ENCODE data around the gene ARMS2. TPM values are rescaled to one million over a fixed set of nuclear protein-coding genes. Genes with fewer than 3 reads are reported as not detected.

The ARMS2 gene
- total and polyA plus RNA-seq, 7 experiments from 2014 or later, result not detected

DNA sequence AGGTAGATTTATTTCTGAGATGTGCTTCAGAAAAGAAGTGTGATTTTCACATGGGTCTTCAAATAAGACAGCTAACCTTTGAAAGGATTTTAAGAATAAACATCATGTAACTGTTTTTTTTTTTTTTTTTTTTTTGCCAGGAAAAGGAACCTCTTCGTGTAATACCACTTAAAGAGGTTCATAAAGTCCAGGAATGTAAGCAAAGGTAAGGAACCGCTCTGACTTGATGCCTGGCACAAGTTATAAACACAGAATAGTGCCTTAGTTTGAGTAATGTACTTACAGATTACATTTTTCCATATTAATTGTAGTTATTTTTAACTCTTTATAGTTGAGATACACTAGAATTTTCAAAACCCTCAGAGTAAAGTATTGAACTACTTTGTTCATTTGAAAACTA is 30.4 kb upstream of the ARMS2 start:
- ChIA-PET CTCF (interaction anchor here (0.8 to 1.7 kb wide), 4 partner anchors 11 to 81 kb away, joined by 3 to 11 read pairs (median 4); no protein-coding TSS in a partner anchor), POLR2A (interaction anchor here (0.6 to 0.8 kb wide), 3 partner anchors 31 to 86 kb away, joined by 3 to 4 read pairs (median 3); no protein-coding TSS in a partner anchor)
- peaks cover 24 to 76% (median 66%) of the 10 kb centered on the region in 7 donors for H3K4me1 Mint-ChIP-seq
- H3K9me3 ChIP-seq (ENCODE audit: control insufficient read depth in 2 of 3, low read length in 3 of 3), result no peaks in the 10 kb centered on the region
- H3K27ac ChIP-seq (ENCODE audit: low read depth, low read length), result no peak overlapping the region
- DNase-seq, result no peak
- H3K27me3 Mint-ChIP-seq, result no peaks in the 10 kb centered on the region
- no peak for ATAC-seq
- peaks cover 4 to 32% (median 24%) of the 10 kb centered on the region in 5 donors for H3K36me3 Mint-ChIP-seq
- peaks cover 0 to 1% (median 0%) of the 10 kb centered on the region in 11 donors for H3K9me3 Mint-ChIP-seq
- peaks cover 38 to 44% of the 10 kb centered on the region in 2 donors for H3K4me1 ChIP-seq (ENCODE audit: control insufficient read depth in 2 of 2, insufficient read depth in 2 of 2, low read length in 2 of 2)
- no peak overlapping the region for H3K4me3 ChIP-seq (ENCODE audit: low read length)
- peaks cover 0 to 15% (median 0%) of the 10 kb centered on the region in 3 experiments for H3K36me3 ChIP-seq (ENCODE audit: control insufficient read depth in 2 of 3, insufficient read depth in 3 of 3, low read length in 3 of 3)
- H3K27me3 ChIP-seq (ENCODE audit: control insufficient read depth in 2 of 2, insufficient read depth in 2 of 2, low read length in 2 of 2), result no peaks in the 10 kb centered on the region
- H3K4me3 Mint-ChIP-seq, result no peak overlapping the region
- intact Hi-C loops (cut with micrococcal nuclease), result no loop called here
- H3K27ac Mint-ChIP-seq, result peak overlapping the region in 5 of 9 donors; percentile 15 to 88 (median 18)

GRCh38 chr10:122426829-122427228 is 27.6 kb upstream of the ARMS2 start:
- intact Hi-C loops (cut with micrococcal nuclease), result loop anchor here in 1 of 2 donors (1.0 kb wide), 1 partner anchor 10 kb away; no protein-coding TSS in a partner anchor
- peaks cover 0 to 1% (median 0%) of the 10 kb centered on the region in 11 donors for H3K9me3 Mint-ChIP-seq
- Histone ChIP-seq H3K27ac (ENCODE audit: low read depth, low read length) (peak overlapping the region; percentile 38), H3K9me3 (ENCODE audit: control insufficient read depth in 2 of 3, low read length in 3 of 3) (no peaks in the 10 kb centered on the region), H3K36me3 (ENCODE audit: control insufficient read depth in 2 of 3, insufficient read depth in 3 of 3, low read length in 3 of 3) (peaks cover 6 to 15% (median 8%) of the 10 kb centered on the region in 3 experiments), H3K4me1 (ENCODE audit: control insufficient read depth in 2 of 2, insufficient read depth in 2 of 2, low read length in 2 of 2) (peaks cover 11 to 22% of the 10 kb centered on the region in 2 donors), H3K4me3 (ENCODE audit: low read length) (no peak overlapping the region), H3K27me3 (ENCODE audit: control insufficient read depth in 2 of 2, insufficient read depth in 2 of 2, low read length in 2 of 2) (no peaks in the 10 kb centered on the region)
- peak overlapping the region in 8 of 9 donors; percentile 39 to 89 (median 74) for H3K27ac Mint-ChIP-seq
- no peak for DNase-seq
- H3K4me1 Mint-ChIP-seq, result peaks cover 10 to 55% (median 40%) of the 10 kb centered on the region in 7 donors
- H3K4me3 Mint-ChIP-seq, result peak overlapping the region in 5 of 10 donors; percentile 16 to 72 (median 53)
- H3K27me3 Mint-ChIP-seq, result no peaks in the 10 kb centered on the region
- CTCF ChIA-PET, result no interaction called here
- H3K36me3 Mint-ChIP-seq, result peaks cover 0 to 35% (median 15%) of the 10 kb centered on the region in 5 donors
- no peak for ATAC-seq
- POLR2A ChIA-PET, result interaction anchor here (1.0 to 1.2 kb wide), 2 partner anchors 45 to 55 kb away, joined by 4 read pairs; no protein-coding TSS in a partner anchor

DNA sequence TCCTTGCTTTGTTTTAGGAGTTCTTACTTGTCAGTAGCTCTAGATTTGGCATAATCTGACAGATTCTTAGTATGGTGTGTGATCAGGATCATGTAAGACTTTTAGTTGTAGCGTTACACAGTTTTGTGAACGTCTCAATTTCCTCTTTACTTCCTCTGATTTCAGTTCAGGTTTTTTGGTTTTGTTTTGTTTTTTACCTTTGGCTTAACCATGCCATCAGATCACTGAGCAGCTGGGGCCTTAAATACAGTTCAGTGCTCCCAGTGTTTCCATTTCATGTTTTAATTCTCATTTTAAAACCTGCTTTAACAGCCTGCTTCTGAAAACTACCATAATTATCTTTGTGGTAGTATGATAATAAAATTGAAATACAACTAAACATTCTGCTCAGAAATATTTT is 27.2 kb upstream of the ARMS2 start:
- Histone ChIP-seq H3K27ac (ENCODE audit: low read depth, low read length) (peak overlapping the region; percentile 38), H3K4me3 (ENCODE audit: low read length) (no peak overlapping the region), H3K27me3 (ENCODE audit: control insufficient read depth in 2 of 2, insufficient read depth in 2 of 2, low read length in 2 of 2) (no peaks in the 10 kb centered on the region), H3K9me3 (ENCODE audit: control insufficient read depth in 2 of 3, low read length in 3 of 3) (no peaks in the 10 kb centered on the region), H3K4me1 (ENCODE audit: control insufficient read depth in 2 of 2, insufficient read depth in 2 of 2, low read length in 2 of 2) (peaks cover 6 to 18% of the 10 kb centered on the region in 2 donors), H3K36me3 (ENCODE audit: control insufficient read depth in 2 of 3, insufficient read depth in 3 of 3, low read length in 3 of 3) (peaks cover 6 to 15% (median 8%) of the 10 kb centered on the region in 3 experiments)
- ChIA-PET CTCF (no interaction called here), POLR2A (interaction anchor here (1.0 to 1.2 kb wide), 3 partner anchors 45 to 55 kb away, joined by 3 to 4 read pairs (median 4); partner anchors contain the start of gene PLEKHA1)
- peaks cover 6 to 50% (median 35%) of the 10 kb centered on the region in 7 donors for H3K4me1 Mint-ChIP-seq
- no peaks in the 10 kb centered on the region for H3K27me3 Mint-ChIP-seq
- no peak for ATAC-seq
- peaks cover 0 to 1% (median 0%) of the 10 kb centered on the region in 11 donors for H3K9me3 Mint-ChIP-seq
- H3K36me3 Mint-ChIP-seq, result peaks cover 0 to 37% (median 15%) of the 10 kb centered on the region in 5 donors
- peak overlapping the region in 8 of 9 donors; percentile 39 to 89 (median 74) for H3K27ac Mint-ChIP-seq
- DNase-seq, result no peak
- intact Hi-C loops (cut with micrococcal nuclease), result loop anchor here in 1 of 2 donors (1.0 kb wide), 1 partner anchor 10 kb away; no protein-coding TSS in a partner anchor
- peak overlapping the region in 5 of 10 donors; percentile 16 to 58 (median 37) for H3K4me3 Mint-ChIP-seq

DNA sequence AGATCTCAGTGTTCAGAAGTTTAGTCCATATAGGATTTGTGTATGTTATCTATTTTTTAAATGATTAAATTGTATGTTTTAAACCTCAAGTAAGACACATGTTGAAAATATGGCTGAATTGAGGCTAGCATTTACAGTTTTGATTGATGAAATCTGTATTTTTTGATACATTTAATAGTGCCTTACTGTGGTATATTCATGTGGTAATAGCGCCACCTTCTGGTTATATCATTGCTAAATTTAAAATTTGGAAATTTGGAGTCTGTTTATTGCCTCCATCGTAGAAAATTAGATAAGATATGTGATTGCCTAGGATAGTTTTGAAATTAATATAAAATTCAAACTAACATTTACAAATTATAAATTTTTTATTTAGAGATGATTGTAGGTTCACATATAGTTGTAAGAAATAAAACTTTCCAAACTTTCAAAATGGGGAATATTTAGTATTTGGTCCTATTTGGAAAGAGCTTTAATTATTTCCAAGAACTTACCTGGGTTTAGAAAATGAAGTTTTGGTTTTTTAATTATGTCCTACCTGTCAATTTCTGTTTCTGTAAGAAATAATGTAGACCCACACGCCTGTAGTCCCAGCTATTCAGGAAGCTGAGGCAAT is 19.1 kb upstream of the ARMS2 start:
- Histone ChIP-seq H3K4me3 (ENCODE audit: low read length) (no peak overlapping the region), H3K36me3 (ENCODE audit: control insufficient read depth in 2 of 3, insufficient read depth in 3 of 3, low read length in 3 of 3) (peaks cover 0 to 7% (median 0%) of the 10 kb centered on the region in 3 experiments), H3K27ac (ENCODE audit: low read depth, low read length) (no peak overlapping the region), H3K9me3 (ENCODE audit: control insufficient read depth in 2 of 3, low read length in 3 of 3) (no peaks in the 10 kb centered on the region), H3K27me3 (ENCODE audit: control insufficient read depth in 2 of 2, insufficient read depth in 2 of 2, low read length in 2 of 2) (no peaks in the 10 kb centered on the region), H3K4me1 (ENCODE audit: control insufficient read depth in 2 of 2, insufficient read depth in 2 of 2, low read length in 2 of 2) (no peaks in the 10 kb centered on the region)
- peaks cover 0 to 14% (median 8%) of the 10 kb centered on the region in 7 donors for H3K4me1 Mint-ChIP-seq
- ChIA-PET CTCF (interaction anchor here (0.5 to 6.0 kb wide), 24 partner anchors 11 to 1861 kb away, joined by 3 to 131 read pairs (median 4); partner anchors contain the start of genes BTBD16 and PLEKHA1), POLR2A (interaction anchor here (0.7 to 2.4 kb wide), 3 partner anchors 13 to 61 kb away, joined by 3 to 13 read pairs (median 4); partner anchors contain the start of gene PLEKHA1)
- H3K36me3 Mint-ChIP-seq, result peaks cover 0 to 25% (median 9%) of the 10 kb centered on the region in 5 donors
- H3K4me3 Mint-ChIP-seq, result no peak overlapping the region
- ATAC-seq (peak; percentile 70), DNase-seq (peak in 7 of 9 donors; percentile 33 to 73 (median 62))
- H3K9me3 Mint-ChIP-seq, result peaks cover 0 to 4% (median 1%) of the 10 kb centered on the region in 11 donors
- H3K27me3 Mint-ChIP-seq, result no peaks in the 10 kb centered on the region
- intact Hi-C loops (cut with micrococcal nuclease), result loop anchor here (1.0 to 10.0 kb wide), 7 partner anchors 61 to 267 kb away; partner anchors contain the start of genes DMBT1 (in 1 of the 2) and PLEKHA1 (in 1 of the 2)
- peak overlapping the region in 5 of 9 donors; percentile 32 to 81 (median 53) for H3K27ac Mint-ChIP-seq

DNA sequence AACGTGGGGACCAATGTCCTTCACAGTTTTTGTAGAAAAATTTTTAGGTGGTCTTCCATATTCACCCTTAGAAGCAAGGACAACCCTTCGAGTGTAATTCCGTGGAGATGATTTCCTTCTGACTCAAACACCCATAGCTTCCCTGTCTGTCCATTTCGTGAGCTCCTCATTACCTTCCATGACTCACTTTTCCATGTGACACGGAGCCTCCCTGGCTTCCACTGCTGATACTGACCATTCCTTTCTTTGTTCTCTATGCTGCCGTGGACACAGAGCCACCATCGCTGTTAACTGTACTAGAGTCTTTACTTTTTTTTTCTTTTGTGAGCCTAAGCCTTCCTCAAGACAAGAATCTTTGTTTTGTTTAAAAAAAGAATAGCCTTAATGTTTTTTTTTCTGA is 12.5 kb upstream of the ARMS2 start:
- Mint-ChIP-seq H3K4me3 (no peak overlapping the region), H3K9me3 (peaks cover 0 to 7% (median 4%) of the 10 kb centered on the region in 11 donors)
- H3K9me3 ChIP-seq (ENCODE audit: control insufficient read depth in 2 of 3, low read length in 3 of 3), result no peaks in the 10 kb centered on the region

GRCh38 chr10:122445469-122445868 is 9.0 kb upstream of the ARMS2 start:
- peaks cover 0 to 2% (median 1%) of the 10 kb centered on the region in 5 donors for H3K36me3 Mint-ChIP-seq
- CTCF ChIA-PET, result no interaction called here
- H3K9me3 Mint-ChIP-seq, result peaks cover 0 to 2% (median under 1%) of the 10 kb centered on the region in 11 donors
- H3K27ac Mint-ChIP-seq, result no peak overlapping the region
- no peaks in the 10 kb centered on the region for H3K27me3 ChIP-seq (ENCODE audit: control insufficient read depth in 2 of 2, insufficient read depth in 2 of 2, low read length in 2 of 2)
- H3K4me1 ChIP-seq (ENCODE audit: control insufficient read depth in 2 of 2, insufficient read depth in 2 of 2, low read length in 2 of 2), result no peaks in the 10 kb centered on the region
- ATAC-seq (no peak), DNase-seq (no peak)
- peaks cover 0 to 25% (median 3%) of the 10 kb centered on the region in 5 donors for H3K27me3 Mint-ChIP-seq
- no peaks in the 10 kb centered on the region for H3K4me1 Mint-ChIP-seq
- no peak overlapping the region for H3K4me3 Mint-ChIP-seq
- H3K27ac ChIP-seq (ENCODE audit: low read depth, low read length), result no peak overlapping the region
- no peak overlapping the region for H3K4me3 ChIP-seq (ENCODE audit: low read length)
- H3K9me3 ChIP-seq (ENCODE audit: control insufficient read depth in 2 of 3, low read length in 3 of 3), result no peaks in the 10 kb centered on the region
- no peaks in the 10 kb centered on the region for H3K36me3 ChIP-seq (ENCODE audit: control insufficient read depth in 2 of 3, insufficient read depth in 3 of 3, low read length in 3 of 3)
- intact Hi-C loops (cut with micrococcal nuclease), result no loop called here
- POLR2A ChIA-PET, result no interaction called here

More for the DNA sequence above, 12.5 kb upstream of the ARMS2 start:
- no peaks in the 10 kb centered on the region for H3K36me3 ChIP-seq (ENCODE audit: control insufficient read depth in 2 of 3, insufficient read depth in 3 of 3, low read length in 3 of 3)
- no peak overlapping the region for H3K4me3 ChIP-seq (ENCODE audit: low read length)
- H3K4me1 ChIP-seq (ENCODE audit: control insufficient read depth in 2 of 2, insufficient read depth in 2 of 2, low read length in 2 of 2), result no peaks in the 10 kb centered on the region
- intact Hi-C loops (cut with micrococcal nuclease), result no loop called here
- ChIA-PET POLR2A (interaction anchor here (1.1 kb wide), 1 partner anchor 19 kb away, joined by 4 read pairs; no protein-coding TSS in a partner anchor), CTCF (interaction anchor here (0.6 kb wide), 1 partner anchor 70 kb away, joined by 5 read pairs; no protein-coding TSS in a partner anchor)
- Mint-ChIP-seq H3K27me3 (peaks cover 0 to 6% (median 0%) of the 10 kb centered on the region in 5 donors), H3K36me3 (peaks cover 0 to 14% (median 7%) of the 10 kb centered on the region in 5 donors), H3K4me1 (no peaks in the 10 kb centered on the region), H3K27ac (no peak overlapping the region)
- no peak overlapping the region for H3K27ac ChIP-seq (ENCODE audit: low read depth, low read length)
- H3K27me3 ChIP-seq (ENCODE audit: control insufficient read depth in 2 of 2, insufficient read depth in 2 of 2, low read length in 2 of 2), result no peaks in the 10 kb centered on the region
- ATAC-seq (no peak), DNase-seq (no peak)
